ENCODE data around the gene VIPR1.

GRCh38 chr3:42493798-42494151, 8.7 kb upstream of the VIPR1 start:
- TF ChIP-seq, protein P1, sequence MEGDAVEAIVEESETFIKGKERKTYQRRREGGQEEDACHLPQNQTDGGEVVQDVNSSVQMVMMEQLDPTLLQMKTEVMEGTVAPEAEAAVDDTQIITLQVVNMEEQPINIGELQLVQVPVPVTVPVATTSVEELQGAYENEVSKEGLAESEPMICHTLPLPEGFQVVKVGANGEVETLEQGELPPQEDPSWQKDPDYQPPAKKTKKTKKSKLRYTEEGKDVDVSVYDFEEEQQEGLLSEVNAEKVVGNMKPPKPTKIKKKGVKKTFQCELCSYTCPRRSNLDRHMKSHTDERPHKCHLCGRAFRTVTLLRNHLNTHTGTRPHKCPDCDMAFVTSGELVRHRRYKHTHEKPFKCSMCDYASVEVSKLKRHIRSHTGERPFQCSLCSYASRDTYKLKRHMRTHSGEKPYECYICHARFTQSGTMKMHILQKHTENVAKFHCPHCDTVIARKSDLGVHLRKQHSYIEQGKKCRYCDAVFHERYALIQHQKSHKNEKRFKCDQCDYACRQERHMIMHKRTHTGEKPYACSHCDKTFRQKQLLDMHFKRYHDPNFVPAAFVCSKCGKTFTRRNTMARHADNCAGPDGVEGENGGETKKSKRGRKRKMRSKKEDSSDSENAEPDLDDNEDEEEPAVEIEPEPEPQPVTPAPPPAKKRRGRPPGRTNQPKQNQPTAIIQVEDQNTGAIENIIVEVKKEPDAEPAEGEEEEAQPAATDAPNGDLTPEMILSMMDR (IDR thresholded peaks at IDR 0.05; ENCODE audit: low read length): no peak
- no peak for TF ChIP-seq EZH2 (IDR thresholded peaks at IDR 0.05; ENCODE audit: borderline replicate concordance, low read length)
